ENCODE measurements around the gene ERCC8. TPM values are rescaled to one million over a fixed set of nuclear protein-coding genes. Genes with fewer than 3 reads are reported as not detected.

Gene ERCC8
- total RNA-seq, 4 donors from 2014 or later = 5.2 to 17.9 (median 16.1) TPM

DNA sequence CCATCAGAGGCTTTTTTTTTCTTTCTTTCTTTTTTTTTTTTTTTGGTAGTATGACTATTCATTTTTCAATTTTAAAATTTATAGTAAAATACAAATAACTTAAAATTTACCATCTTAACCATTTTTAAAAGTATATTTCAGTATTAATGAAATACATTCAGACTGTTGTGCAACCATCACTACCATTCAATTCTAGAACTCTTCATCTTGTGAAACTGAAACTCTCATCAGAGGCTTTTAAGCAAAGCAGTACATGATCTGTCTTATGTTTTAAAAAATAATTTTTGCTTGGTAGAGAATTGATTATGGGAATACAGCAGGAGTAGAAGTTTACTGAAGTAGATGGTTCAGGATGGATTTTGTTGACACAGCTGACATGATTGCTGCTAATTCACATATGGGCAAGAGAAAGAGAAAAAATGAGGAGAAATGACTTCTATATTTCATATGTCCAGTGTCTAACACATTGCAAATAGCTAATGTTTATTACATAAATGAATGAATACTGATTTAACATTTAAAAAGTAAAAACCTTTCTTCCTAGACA lies 114.2 kb downstream of the ERCC8 start:
- TF ChIP-seq POLR2AphosphoS5 (IDR thresholded peaks at IDR 0.05) (no peak), CTCF (IDR thresholded peaks at IDR 0.05) (no peak), EP300 (IDR thresholded peaks at IDR 0.05) (no peak), POLR2A (IDR thresholded peaks at IDR 0.05; ENCODE audit: low read depth) (no peak)
- Histone ChIP-seq H3K27ac (replicated peaks in 1 of 4) (no peak overlapping the region), H3K4me3 (no peak overlapping the region), H3K9me3 (no peaks in the 10 kb centered on the region), H3K36me3 (no peaks in the 10 kb centered on the region), H3K27me3 (no peaks in the 10 kb centered on the region), H3K4me1 (no peaks in the 10 kb centered on the region)
- DNase-seq (ENCODE audit: extremely low spot score) = no peak
- intact Hi-C loops (cut with DNase I) = no loop called here

DNA sequence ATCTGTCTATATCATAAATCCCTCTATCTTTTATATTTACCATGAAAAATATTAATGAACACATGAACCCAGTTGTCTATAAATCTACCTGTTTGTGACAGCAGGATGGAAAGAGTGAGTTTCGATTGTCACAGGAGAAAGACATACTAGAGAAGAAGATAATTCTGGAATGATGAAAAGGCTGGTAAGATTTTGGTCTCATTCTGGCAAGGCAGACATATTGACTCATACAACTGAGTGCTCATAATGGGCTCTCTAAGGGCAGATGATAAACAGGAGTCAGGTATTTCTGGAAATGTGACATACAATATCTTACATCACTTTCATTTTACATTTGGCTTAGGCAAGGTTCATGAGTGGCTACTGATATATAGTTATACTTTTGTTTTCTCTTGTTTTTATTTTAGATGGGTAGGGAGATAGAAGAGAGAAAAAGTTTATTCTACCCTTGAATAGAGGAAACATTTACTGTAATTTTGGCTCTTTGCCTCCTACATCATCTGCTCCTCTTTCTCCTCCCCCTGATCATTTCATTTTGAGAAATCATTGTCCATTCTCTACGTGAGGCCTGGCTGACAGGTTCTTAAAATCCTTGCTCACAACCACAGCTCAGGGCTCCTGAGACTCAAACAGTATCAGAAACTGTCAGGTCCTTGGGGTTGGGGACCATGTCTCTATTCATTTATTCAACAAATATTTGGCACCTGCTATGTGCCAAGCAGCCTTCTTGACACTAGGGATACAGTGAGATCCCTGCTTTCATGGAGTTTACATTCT lies 115.2 kb downstream of the ERCC8 start:
- H3K9me3 ChIP-seq = no peaks in the 10 kb centered on the region
- no peaks in the 10 kb centered on the region for H3K36me3 ChIP-seq
- H3K27ac ChIP-seq (replicated peaks in 1 of 4) = no peak overlapping the region
- 68% methylated on average over 2 of the region's 2 CpGs for WGBS
- H3K27me3 ChIP-seq = no peaks in the 10 kb centered on the region
- DNase-seq (ENCODE audit: extremely low spot score) = no peak
- no peak for TF ChIP-seq POLR2A (IDR thresholded peaks at IDR 0.05; ENCODE audit: low read depth)
- TF ChIP-seq POLR2AphosphoS5 (IDR thresholded peaks at IDR 0.05) = no peak
- no peak for TF ChIP-seq CTCF (IDR thresholded peaks at IDR 0.05)
- TF ChIP-seq EP300 (IDR thresholded peaks at IDR 0.05) = no peak
- intact Hi-C loops (cut with DNase I) = no loop called here
- H3K4me1 ChIP-seq = no peaks in the 10 kb centered on the region
- H3K4me3 ChIP-seq = no peak overlapping the region

DNA sequence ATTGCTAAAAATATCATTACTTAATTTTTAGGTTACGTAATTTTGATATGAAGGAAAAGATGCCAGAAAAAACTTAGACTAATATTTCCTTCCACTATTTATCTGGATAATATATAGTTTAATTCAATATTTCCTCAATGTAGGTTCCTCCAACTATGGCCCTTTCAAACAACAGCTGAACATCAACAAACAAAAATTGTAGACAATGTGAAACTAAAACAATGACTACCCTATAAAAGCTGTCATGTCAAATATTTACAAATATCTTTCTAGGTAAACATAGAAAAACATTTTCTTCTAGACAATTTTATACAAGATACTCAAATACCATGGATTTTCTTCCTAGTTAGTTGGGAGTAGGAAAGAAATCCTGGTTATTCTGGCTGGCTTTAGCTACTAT lies 117.7 kb downstream of the ERCC8 start:
- 88% methylated on average over 1 of the region's 1 CpG for WGBS
- Histone ChIP-seq H3K4me1 (no peaks in the 10 kb centered on the region), H3K27me3 (no peaks in the 10 kb centered on the region), H3K9me3 (no peaks in the 10 kb centered on the region), H3K36me3 (no peaks in the 10 kb centered on the region), H3K4me3 (no peak overlapping the region), H3K27ac (replicated peaks in 1 of 4) (no peak overlapping the region)
- DNase-seq (ENCODE audit: extremely low spot score) = no peak
- TF ChIP-seq CTCF (IDR thresholded peaks at IDR 0.05) = no peak
- no peak for TF ChIP-seq POLR2AphosphoS5 (IDR thresholded peaks at IDR 0.05)
- TF ChIP-seq EP300 (IDR thresholded peaks at IDR 0.05) = no peak
- TF ChIP-seq POLR2A (IDR thresholded peaks at IDR 0.05; ENCODE audit: low read depth) = no peak
- intact Hi-C loops (cut with DNase I) = no loop called here

GRCh38 chr5:60826653-60827052 lies 118.2 kb downstream of the ERCC8 start:
- Histone ChIP-seq H3K4me3 (no peak overlapping the region), H3K27ac (replicated peaks in 1 of 4) (no peak overlapping the region), H3K27me3 (no peaks in the 10 kb centered on the region), H3K36me3 (no peaks in the 10 kb centered on the region), H3K9me3 (no peaks in the 10 kb centered on the region), H3K4me1 (no peaks in the 10 kb centered on the region)
- DNase-seq (ENCODE audit: extremely low spot score) = no peak
- intact Hi-C loops (cut with DNase I) = no loop called here
- TF ChIP-seq EP300 (IDR thresholded peaks at IDR 0.05) = no peak
- TF ChIP-seq POLR2AphosphoS5 (IDR thresholded peaks at IDR 0.05) = no peak
- no peak for TF ChIP-seq CTCF (IDR thresholded peaks at IDR 0.05)
- no peak for TF ChIP-seq POLR2A (IDR thresholded peaks at IDR 0.05; ENCODE audit: low read depth)

Other genes with a start within 250 kb of the ERCC8 start
- under 1 TPM in 3 of 4 donors, not detected in 1; 0.17 to 0.57 (median 0.42) TPM for gene DEPDC1B, start 244.9 kb downstream of the ERCC8 start, total RNA-seq
- 1 to 10 TPM; 1.2 to 7.0 (median 5.3) TPM for gene ELOVL7, start 100.8 kb downstream of the ERCC8 start, total RNA-seq
- 10 to 100 TPM; 29.4 to 42.8 (median 39.6) TPM for gene NDUFAF2, start 135 bp upstream of the ERCC8 start, total RNA-seq
- 10 to 100 TPM; 17.0 to 29.6 (median 26.6) TPM for gene SMIM15, start 217.4 kb upstream of the ERCC8 start, total RNA-seq

Data from esophagus muscularis mucosa (tissue), 4 donors.